GM21786 (cell line): ENCODE measurements around the gene SCN5A.
A peak's percentile ranks its signal among the peaks of the same experiment; 100 is the strongest.

ENCODE experiments used
- ATAC-seq: cut with Tn5 transposase; IDR thresholded peaks from one replicate; pipeline ENCODE4 v1.9.1; 2021; ENCODE audit not compliant: unreplicated experiment

The SCN5A gene

DNA sequence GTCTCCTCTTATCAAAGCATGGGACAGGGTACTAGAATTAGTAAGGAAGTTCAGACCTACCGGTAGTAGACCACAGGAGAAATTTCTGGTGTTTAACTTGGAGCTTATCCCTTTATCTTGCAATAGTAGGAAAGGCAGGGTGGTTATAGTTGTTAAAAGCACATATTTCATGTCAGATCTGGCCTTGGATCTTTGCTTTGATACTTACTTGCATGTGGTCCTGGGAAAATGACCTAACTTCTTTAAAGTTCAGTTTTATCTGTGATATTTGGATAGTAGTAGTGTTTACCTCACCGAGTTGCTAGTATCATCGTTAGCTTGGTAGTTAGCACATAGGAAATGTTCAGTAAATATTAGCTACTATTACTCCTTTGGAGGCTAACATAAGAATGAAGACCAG is 137.9 kb downstream of the SCN5A start:
- ATAC-seq, result no peak

DNA sequence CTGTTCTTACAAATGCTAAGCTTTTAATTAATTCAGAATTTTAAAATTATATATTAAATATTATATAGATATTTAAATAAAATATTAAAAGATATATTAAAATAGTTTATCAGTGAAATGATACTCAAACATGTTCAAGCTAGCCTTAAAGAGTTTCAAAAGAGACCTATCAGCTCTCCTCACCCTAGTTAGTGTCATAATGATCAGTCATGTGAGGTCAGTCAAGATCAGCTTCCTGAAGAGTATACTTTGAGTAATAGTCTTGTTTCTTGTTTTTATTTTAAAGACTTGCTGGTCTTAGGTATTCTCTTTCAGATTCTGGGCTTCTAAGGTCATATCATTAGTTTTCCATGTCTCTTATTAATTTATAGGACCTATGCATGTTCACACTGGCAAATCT is 138.9 kb downstream of the SCN5A start:
- no peak for ATAC-seq

DNA sequence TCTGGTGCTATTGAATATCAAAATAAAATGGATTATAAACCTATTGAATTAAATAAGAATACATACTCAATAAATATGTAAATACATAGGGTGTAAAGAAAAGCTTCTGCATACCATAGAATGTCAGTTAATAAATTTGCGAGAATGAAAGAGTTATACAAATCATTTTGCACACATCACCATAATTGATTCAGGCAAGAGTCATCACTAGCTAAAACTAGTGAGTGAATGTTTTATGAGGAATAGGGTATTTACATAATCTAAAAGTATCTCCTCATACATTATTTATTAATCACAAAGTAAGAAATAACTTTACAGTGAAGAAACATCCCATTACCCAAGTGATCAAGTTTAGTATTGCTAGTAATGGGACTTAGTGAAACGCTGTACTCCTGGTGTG is 139.8 kb downstream of the SCN5A start:
- no peak for ATAC-seq

DNA sequence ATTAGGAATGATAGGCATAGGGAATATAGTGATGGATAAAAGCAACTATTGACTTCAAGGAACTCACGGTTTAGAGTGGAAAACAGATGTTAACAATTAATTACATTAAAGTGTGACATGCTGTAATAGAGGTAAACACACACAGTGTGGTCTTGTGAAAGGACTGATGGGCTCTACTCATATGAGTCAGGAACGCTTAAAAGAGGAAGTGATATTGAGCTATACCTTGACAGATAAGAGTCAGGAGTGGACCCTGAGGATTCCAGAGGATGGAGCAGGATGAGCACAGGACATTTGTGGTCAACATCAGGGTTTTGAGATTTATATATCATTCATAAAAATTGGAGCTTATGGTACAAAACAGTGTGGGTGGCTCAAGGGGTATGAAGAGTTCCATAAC is 142.4 kb downstream of the SCN5A start:
- ATAC-seq, result peak; percentile 100

DNA sequence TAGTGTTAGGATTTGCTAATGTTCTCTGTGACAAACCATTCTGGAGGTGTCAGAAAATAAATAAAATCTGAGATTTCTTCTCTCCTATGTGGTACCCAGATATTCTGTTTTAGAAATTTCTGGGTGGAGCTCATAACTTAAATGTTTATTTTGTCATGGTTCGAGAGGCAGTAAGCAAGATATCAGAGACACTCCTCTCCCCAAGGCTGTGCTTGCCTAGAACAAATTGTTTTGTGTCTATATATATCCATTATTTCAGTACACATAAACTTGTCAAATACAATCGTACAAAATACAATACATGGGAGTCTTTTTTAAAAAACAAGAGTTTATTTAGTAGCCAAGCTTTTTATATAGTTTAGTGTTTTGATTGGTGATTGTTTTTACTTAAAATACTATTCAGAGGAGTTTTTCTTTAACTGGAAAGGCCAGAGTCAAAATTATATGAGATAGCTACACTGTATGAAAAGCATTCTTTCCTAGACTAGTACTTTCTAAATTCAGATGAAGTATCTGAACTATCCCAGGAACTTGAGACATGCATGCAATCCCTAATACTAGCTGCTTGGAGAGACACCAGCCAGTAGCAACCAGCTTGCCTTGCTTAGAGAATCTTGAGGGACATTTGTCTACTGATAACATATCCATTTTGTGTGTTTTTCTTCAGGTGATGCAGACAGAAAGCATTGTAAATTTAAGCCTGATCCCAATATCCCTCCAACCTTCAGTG is 148.6 kb downstream of the SCN5A start:
- ATAC-seq, result no peak
